A549 (cell line): Measurements from ENCODE around the gene ANKK1. TPM values are rescaled to one million over a fixed set of nuclear protein-coding genes. Genes with fewer than 3 reads are reported as not detected.
A peak's percentile ranks its signal among the peaks of the same experiment; 100 is the strongest.

ENCODE experiments used
- ATAC-seq, 2 experiments: fragments of 200-7000 bp in 1 of 2; fragments of >200 bp in 1 of 2; cut with Nextera tagmentation in 1 of 2; cut with Tn5 transposase in 1 of 2; 3 replicates each; pipeline versions ENCODE4 v1.8.0 to v1.9.1; 2018 to 2020; ENCODE audit warnings: mild to moderate bottlenecking in 1 of 2, moderate library complexity in 1 of 2
- CTCF ChIA-PET: fragments of 300-600 bp; sonication (Branson Sonifier 250); formaldehyde crosslinking; extraction: SDS; loops from one replicate; lab custom pipeline; 2021; ENCODE audit warnings: antibody characterized with exemption, inconsistent platforms; lab: Yijun Ruan, JAX
- POLR2A ChIA-PET: fragments of 350-600 bp; formaldehyde crosslinking; extraction: SDS; loops from one replicate; lab custom pipeline; 2021; ENCODE audit warnings: antibody characterized with exemption, inconsistent platforms; lab: Yijun Ruan, JAX
- DNase-seq, 2 experiments: peaks; one replicate each; pipeline versions ENCODE4 v3.0.0 to v3.0.0-alpha.2; 2011 to 2016; ENCODE audit warnings: low read depth in 1 of 2, low spot score in 1 of 2
- FAIRE-seq: peaks from 2 replicates; lab custom pipeline; 2011; peaks lifted over from hg19 to GRCh38; lab: Jason Lieb, UNC
- H3K27ac ChIP-seq, 2 experiments: fragments of >200 bp; sonication (Bioruptor Twin); formaldehyde crosslinking; 3 replicates each; pipeline ENCODE4 v1.5.1; 2016 to 2017
- H3K4me1 ChIP-seq: fragments of >200 bp; sonication (Bioruptor Twin); formaldehyde crosslinking; 3 replicates; pipeline ENCODE4 v1.6.1; 2016
- H3K4me2 ChIP-seq: fragments of >200 bp; sonication (Bioruptor Twin); formaldehyde crosslinking; 3 replicates; pipeline ENCODE4 v1.6.1; 2016
- H3K4me3 ChIP-seq: fragments of >200 bp; sonication (Bioruptor Twin); formaldehyde crosslinking; 3 replicates; pipeline ENCODE4 v1.5.1; 2016
- H3K9me3 ChIP-seq: fragments of >200 bp; sonication (Bioruptor Twin); formaldehyde crosslinking; 3 replicates; pipeline ENCODE4 v1.6.1; 2016
- BHLHE40 ChIP-seq: IDR thresholded peaks from 2 replicates; pipeline ENCODE4 v1.6.1; 2012; ENCODE audit warnings: low read depth, low read length, inconsistent platforms
- CBX2 ChIP-seq: fragments of 200-600 bp; sonication (generic); IDR thresholded peaks from 2 replicates; pipeline ENCODE4 v1.6.1; 2016; ENCODE audit warnings: low read depth, mild to moderate bottlenecking, borderline replicate concordance
- CBX8 ChIP-seq: fragments of 200-600 bp; sonication (generic); IDR thresholded peaks from 2 replicates; pipeline ENCODE4 v1.6.1; 2016
- HOXB13 ChIP-seq: fragments of 250-450 bp; sonication (Bioruptor Pico); IDR thresholded peaks from 2 replicates; pipeline ENCODE4 v1.5.0; 2020; ENCODE audit warnings: low read depth, mild to moderate bottlenecking, moderate library complexity
- HOXB5 ChIP-seq: fragments of 250-450 bp; sonication (Bioruptor Pico); IDR thresholded peaks from 2 replicates; pipeline ENCODE4 v1.5.0; 2020; ENCODE audit warnings: mild to moderate bottlenecking, moderate library complexity
- JUN ChIP-seq, 2 experiments: fragments of >200 bp; sonication (Bioruptor Twin); formaldehyde crosslinking; IDR thresholded peaks; 2 replicates in 1 of 2; 3 replicates in 1 of 2; pipeline ENCODE4 v1.6.1; 2016 to 2017
- KDM5A ChIP-seq: fragments of 200-600 bp; sonication (generic); IDR thresholded peaks from 2 replicates; pipeline ENCODE4 v1.6.1; 2016; ENCODE audit warnings: antibody characterized with exemption, mild to moderate bottlenecking
- MAZ ChIP-seq: fragments of 150-350 bp; IDR thresholded peaks from 2 replicates; pipeline ENCODE4 v1.6.1; 2014; ENCODE audit warnings: antibody characterized with exemption, low read depth, low read length, borderline replicate concordance
- RCOR1 ChIP-seq: fragments of 150-350 bp; IDR thresholded peaks from 2 replicates; pipeline ENCODE4 v1.6.1; 2014; ENCODE audit warnings: antibody characterized with exemption, low read length, low read depth
- SMC3 ChIP-seq: fragments of >200 bp; sonication (Bioruptor Twin); formaldehyde crosslinking; IDR thresholded peaks from 3 replicates; pipeline ENCODE4 v1.6.1; 2018; ENCODE audit warnings: inconsistent platforms
- ZSCAN20 ChIP-seq: fragments of 250-450 bp; sonication (Bioruptor Pico); IDR thresholded peaks from 2 replicates; pipeline ENCODE4 v1.8.0; 2022; ENCODE audit warnings: mild to moderate bottlenecking, moderate library complexity
- WGBS: methylation state at CpG from one replicate; pipeline ENCODE4 v1.1.6; 2017; ENCODE audit errors: missing lambda C conversion rate; 5-methylcytosine and 5-hydroxymethylcytosine counted together
- polyA plus RNA-seq, 4 experiments: library from polyadenylated mRNA; depleted of rRNA in 3 of 4; stranded (reverse); fragments of >200 nt; fragmentation: RNase III in 1 of 4; extraction: RNeasy Plus Mini Kit Qiagen cat#74134 plus additional on column Dnase treatment in 1 of 4; gene quantifications; 2 replicates in 3 of 4; 3 replicates in 1 of 4; pipeline ENCODE4 v1.2.3, GENCODE V29; 2011 to 2017
- TF ChIP-seq, protein P1 (sequence below): fragments of 450-650 bp; IDR thresholded peaks from 2 replicates; pipeline ENCODE4 v1.6.1; 2014; ENCODE audit warnings: antibody characterized with exemption
- TF ChIP-seq, protein P2 (sequence below): fragments of 150-350 bp; IDR thresholded peaks from 2 replicates; pipeline ENCODE4 v1.6.1; 2014; ENCODE audit warnings: low read depth, mild to moderate bottlenecking, low read length
- TF ChIP-seq, protein P3 (sequence below): fragments of 250-450 bp; sonication (Bioruptor Pico); IDR thresholded peaks from 2 replicates; pipeline ENCODE4 v1.5.0; 2020; ENCODE audit warnings: low read depth, mild to moderate bottlenecking, moderate library complexity
- TF ChIP-seq, protein P4 (sequence below): fragments of 250-450 bp; sonication (Bioruptor Pico); IDR thresholded peaks from 2 replicates; pipeline ENCODE4 v1.5.0; 2021; ENCODE audit warnings: mild to moderate bottlenecking, moderate library complexity, borderline replicate concordance
- TF ChIP-seq, protein P5 (sequence below): fragments of >200 bp; sonication (Bioruptor Twin); formaldehyde crosslinking; IDR thresholded peaks from 3 replicates; pipeline ENCODE4 v1.6.1; 2016
- TF ChIP-seq, protein P6 (sequence below): IDR thresholded peaks from 2 replicates; pipeline ENCODE4 v1.6.1; 2012; ENCODE audit warnings: low read depth, borderline replicate concordance

Gene ANKK1
- polyA plus RNA-seq, 2 of the 4 experiments (the other 2 are of a cell fraction), result 0.08 TPM; not detected in 1

DNA sequence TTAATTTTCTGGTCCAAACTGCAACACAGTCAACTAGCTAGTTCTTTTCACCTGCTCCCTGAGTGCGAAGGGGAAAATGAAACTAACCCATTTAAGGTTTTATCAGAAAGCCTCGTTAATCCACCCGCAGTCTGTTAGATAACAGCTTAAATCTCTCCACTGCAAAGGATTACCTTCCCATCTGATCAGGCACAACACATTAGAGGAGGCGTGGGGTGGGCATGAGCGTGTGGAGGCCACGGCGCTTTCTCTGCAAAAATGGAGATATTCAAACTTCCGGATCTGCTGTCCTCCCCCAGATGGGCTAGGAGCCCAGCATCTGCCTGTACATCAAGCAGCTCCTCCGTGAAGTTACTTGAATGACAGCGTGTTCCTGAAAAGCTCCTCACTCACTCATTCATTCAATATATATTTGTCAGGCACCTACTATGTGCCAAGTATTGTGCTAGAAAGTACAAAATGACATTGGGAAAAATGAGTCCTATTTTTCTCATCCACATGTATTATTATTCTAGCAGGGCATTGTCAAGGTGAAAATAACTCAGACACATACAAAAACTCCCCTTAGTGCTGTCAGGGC, 13.5 kb upstream of the ANKK1 start:
- Histone ChIP-seq H3K4me2 (no peak overlapping the region), H3K4me3 (no peak overlapping the region), H3K9me3 (no peaks in the 10 kb centered on the region)
- CTCF ChIA-PET, result no interaction called here
- whole genome bisulfite sequencing, result 91% methylated on average over 10 of the region's 10 CpGs
- TF ChIP-seq KDM5A (no peak), ZSCAN20 (CRISPR knock-in tag) (no peak)
- TF ChIP-seq, all 56 proteins: peak for 0
- ATAC-seq (no peak), DNase-seq (no peak), FAIRE-seq (no peak)
- Histone ChIP-seq H3K27ac (no peak overlapping the region), H3K4me1 (no peaks in the 10 kb centered on the region)
- POLR2A ChIA-PET, result no interaction called here

DNA sequence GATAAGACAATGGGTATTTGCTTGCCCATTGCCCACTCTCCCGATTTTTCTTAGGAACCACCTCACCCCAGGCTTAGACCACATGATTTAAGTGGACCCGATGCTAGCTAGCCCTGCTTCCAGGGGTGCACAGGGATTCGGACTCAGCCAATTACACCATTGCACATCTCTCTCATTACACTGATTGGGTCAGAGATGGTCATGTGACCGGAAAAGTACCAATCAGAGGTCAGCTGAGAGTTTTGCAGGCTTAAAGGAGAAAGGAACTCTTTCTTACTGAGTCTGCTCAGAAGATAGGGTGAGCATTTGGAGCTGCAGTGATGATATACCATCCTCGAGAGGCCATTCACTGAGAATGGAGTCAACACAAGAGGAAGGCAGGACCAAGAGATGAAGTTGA, 12.2 kb upstream of the ANKK1 start:
- no peaks in the 10 kb centered on the region for H3K9me3 ChIP-seq
- H3K4me3 ChIP-seq, result no peak overlapping the region
- 61% methylated on average over 5 of the region's 5 CpGs for WGBS
- DNase-seq, result no peak
- H3K27ac ChIP-seq, result no peak overlapping the region
- CTCF ChIA-PET, result no interaction called here
- no peaks in the 10 kb centered on the region for H3K4me1 ChIP-seq
- H3K4me2 ChIP-seq, result no peak overlapping the region
- no peak for ATAC-seq
- FAIRE-seq, result no peak
- POLR2A ChIA-PET, result no interaction called here
- no peak for TF ChIP-seq SMC3
- TF ChIP-seq, protein P1, sequence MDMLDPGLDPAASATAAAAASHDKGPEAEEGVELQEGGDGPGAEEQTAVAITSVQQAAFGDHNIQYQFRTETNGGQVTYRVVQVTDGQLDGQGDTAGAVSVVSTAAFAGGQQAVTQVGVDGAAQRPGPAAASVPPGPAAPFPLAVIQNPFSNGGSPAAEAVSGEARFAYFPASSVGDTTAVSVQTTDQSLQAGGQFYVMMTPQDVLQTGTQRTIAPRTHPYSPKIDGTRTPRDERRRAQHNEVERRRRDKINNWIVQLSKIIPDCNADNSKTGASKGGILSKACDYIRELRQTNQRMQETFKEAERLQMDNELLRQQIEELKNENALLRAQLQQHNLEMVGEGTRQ, result peak; percentile 40

DNA sequence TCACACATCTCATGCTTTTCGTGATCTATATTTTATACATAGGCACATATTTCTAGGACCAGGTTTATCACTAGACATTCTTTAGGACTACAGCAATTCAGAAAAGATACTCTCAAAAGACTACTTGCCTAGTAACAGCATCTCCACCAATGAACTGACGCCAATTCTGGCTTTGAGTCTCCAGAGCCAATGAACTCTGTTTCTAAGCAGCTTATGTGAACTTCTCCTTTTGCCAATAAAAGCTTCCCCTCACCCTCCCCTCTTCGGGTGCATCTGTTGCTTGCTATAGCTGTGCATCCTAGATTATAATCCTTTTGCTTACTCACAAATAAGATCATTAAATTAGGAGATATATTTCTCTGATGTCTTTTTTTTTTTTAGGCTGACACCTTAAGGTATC, 11.4 kb upstream of the ANKK1 start:
- CTCF ChIA-PET, result no interaction called here

More for the DNA sequence above, 11.4 kb upstream of the ANKK1 start:
- DNase-seq (no peak), FAIRE-seq (no peak), ATAC-seq (no peak)
- 51% methylated on average over 3 of the region's 3 CpGs for WGBS
- H3K9me3 ChIP-seq, result no peaks in the 10 kb centered on the region
- H3K4me3 ChIP-seq, result no peak overlapping the region
- H3K4me2 ChIP-seq, result no peak overlapping the region
- POLR2A ChIA-PET, result no interaction called here
- no peak overlapping the region for H3K27ac ChIP-seq
- no peaks in the 10 kb centered on the region for H3K4me1 ChIP-seq
- TF ChIP-seq CBX8 (no peak), HOXB5 (CRISPR knock-in tag) (no peak), BHLHE40 (no peak), RCOR1 (no peak), JUN (IDR thresholded peaks at IDR 0.05) (no peak), HOXB13 (CRISPR knock-in tag) (no peak), KDM5A (no peak), MAZ (no peak), CBX2 (no peak)
- TF ChIP-seq, protein P2, sequence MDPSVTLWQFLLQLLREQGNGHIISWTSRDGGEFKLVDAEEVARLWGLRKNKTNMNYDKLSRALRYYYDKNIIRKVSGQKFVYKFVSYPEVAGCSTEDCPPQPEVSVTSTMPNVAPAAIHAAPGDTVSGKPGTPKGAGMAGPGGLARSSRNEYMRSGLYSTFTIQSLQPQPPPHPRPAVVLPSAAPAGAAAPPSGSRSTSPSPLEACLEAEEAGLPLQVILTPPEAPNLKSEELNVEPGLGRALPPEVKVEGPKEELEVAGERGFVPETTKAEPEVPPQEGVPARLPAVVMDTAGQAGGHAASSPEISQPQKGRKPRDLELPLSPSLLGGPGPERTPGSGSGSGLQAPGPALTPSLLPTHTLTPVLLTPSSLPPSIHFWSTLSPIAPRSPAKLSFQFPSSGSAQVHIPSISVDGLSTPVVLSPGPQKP, result no peak
- TF ChIP-seq, protein P3, sequence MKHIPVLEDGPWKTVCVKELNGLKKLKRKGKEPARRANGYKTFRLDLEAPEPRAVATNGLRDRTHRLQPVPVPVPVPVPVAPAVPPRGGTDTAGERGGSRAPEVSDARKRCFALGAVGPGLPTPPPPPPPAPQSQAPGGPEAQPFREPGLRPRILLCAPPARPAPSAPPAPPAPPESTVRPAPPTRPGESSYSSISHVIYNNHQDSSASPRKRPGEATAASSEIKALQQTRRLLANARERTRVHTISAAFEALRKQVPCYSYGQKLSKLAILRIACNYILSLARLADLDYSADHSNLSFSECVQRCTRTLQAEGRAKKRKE (CRISPR knock-in tag), result no peak
- TF ChIP-seq, protein P4, sequence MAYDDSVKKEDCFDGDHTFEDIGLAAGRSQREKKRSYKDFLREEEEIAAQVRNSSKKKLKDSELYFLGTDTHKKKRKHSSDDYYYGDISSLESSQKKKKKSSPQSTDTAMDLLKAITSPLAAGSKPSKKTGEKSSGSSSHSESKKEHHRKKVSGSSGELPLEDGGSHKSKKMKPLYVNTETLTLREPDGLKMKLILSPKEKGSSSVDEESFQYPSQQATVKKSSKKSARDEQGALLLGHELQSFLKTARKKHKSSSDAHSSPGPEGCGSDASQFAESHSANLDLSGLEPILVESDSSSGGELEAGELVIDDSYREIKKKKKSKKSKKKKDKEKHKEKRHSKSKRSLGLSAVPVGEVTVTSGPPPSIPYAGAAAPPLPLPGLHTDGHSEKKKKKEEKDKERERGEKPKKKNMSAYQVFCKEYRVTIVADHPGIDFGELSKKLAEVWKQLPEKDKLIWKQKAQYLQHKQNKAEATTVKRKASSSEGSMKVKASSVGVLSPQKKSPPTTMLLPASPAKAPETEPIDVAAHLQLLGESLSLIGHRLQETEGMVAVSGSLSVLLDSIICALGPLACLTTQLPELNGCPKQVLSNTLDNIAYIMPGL (CRISPR knock-in tag), result no peak
- TF ChIP-seq, protein P5, sequence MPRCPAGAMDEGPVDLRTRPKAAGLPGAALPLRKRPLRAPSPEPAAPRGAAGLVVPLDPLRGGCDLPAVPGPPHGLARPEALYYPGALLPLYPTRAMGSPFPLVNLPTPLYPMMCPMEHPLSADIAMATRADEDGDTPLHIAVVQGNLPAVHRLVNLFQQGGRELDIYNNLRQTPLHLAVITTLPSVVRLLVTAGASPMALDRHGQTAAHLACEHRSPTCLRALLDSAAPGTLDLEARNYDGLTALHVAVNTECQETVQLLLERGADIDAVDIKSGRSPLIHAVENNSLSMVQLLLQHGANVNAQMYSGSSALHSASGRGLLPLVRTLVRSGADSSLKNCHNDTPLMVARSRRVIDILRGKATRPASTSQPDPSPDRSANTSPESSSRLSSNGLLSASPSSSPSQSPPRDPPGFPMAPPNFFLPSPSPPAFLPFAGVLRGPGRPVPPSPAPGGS, result no peak
- TF ChIP-seq, protein P6, sequence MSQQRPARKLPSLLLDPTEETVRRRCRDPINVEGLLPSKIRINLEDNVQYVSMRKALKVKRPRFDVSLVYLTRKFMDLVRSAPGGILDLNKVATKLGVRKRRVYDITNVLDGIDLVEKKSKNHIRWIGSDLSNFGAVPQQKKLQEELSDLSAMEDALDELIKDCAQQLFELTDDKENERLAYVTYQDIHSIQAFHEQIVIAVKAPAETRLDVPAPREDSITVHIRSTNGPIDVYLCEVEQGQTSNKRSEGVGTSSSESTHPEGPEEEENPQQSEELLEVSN, result no peak
